HG02678 (cell line): Measurements from ENCODE around the gene HDLBP.
"Not testable (repeated sequence)": the region's sequence is repeated elsewhere in the genome, so short reads cannot be mapped to it uniquely, and the experiment has no call there.

Experiments used
- ATAC-seq: cut with Tn5 transposase; IDR thresholded peaks from one replicate; pipeline ENCODE4 v1.9.1; 2021; ENCODE audit warnings: mild to moderate bottlenecking, moderate library complexity; ENCODE audit not compliant: unreplicated experiment

HDLBP gene

GRCh38 chr2:241279828-241280227 is 35.6 kb downstream of the HDLBP start:
- ATAC-seq: no peak

- ATAC-seq: no peak
Measured at GRCh38 chr2:241279413-241279812, 36.1 kb downstream of the HDLBP start.

GRCh38 chr2:241278306-241278705 is 37.2 kb downstream of the HDLBP start:
- not testable (repeated sequence) for ATAC-seq

- no peak for ATAC-seq
Measured at GRCh38 chr2:241275910-241276309, 39.6 kb downstream of the HDLBP start.

- no peak for ATAC-seq
Measured at GRCh38 chr2:241275504-241275903, 40.0 kb downstream of the HDLBP start.

- ATAC-seq: no peak
Measured at GRCh38 chr2:241274127-241274526, 41.3 kb downstream of the HDLBP start.

GRCh38 chr2:241273210-241274020 is 42.1 kb downstream of the HDLBP start:
- ATAC-seq: no peak

- peak; percentile 58 for ATAC-seq
Measured at GRCh38 chr2:241272303-241273209, 42.9 kb downstream of the HDLBP start.

GRCh38 chr2:241271706-241272302 is 43.7 kb downstream of the HDLBP start:
- ATAC-seq: peak; percentile 45

- ATAC-seq: no peak
Measured at GRCh38 chr2:241270531-241270930, 44.9 kb downstream of the HDLBP start.

GRCh38 chr2:241269707-241270520 is 45.6 kb downstream of the HDLBP start:
- no peak for ATAC-seq

GRCh38 chr2:241268716-241269445 is 46.6 kb downstream of the HDLBP start:
- no peak for ATAC-seq

- ATAC-seq: no peak
Measured at GRCh38 chr2:241268306-241268705, 47.2 kb downstream of the HDLBP start.

- no peak for ATAC-seq
Measured at GRCh38 chr2:241267249-241268067, 48.0 kb downstream of the HDLBP start.

GRCh38 chr2:241265506-241265905 is 50.0 kb downstream of the HDLBP start:
- ATAC-seq: no peak

GRCh38 chr2:241263061-241263460 is 52.4 kb downstream of the HDLBP start:
- no peak for ATAC-seq

GRCh38 chr2:241261628-241262027 is 53.8 kb downstream of the HDLBP start:
- ATAC-seq: no peak

- no peak for ATAC-seq
Measured at GRCh38 chr2:241260911-241261310, 54.6 kb downstream of the HDLBP start.
